ENCODE data around the gene NXT2. TPM values are rescaled to one million over a fixed set of nuclear protein-coding genes. Genes with fewer than 3 reads are reported as not detected.

NXT2 gene
- total RNA-seq, 1 experiment from 2014 or later: 20.3 TPM

DNA sequence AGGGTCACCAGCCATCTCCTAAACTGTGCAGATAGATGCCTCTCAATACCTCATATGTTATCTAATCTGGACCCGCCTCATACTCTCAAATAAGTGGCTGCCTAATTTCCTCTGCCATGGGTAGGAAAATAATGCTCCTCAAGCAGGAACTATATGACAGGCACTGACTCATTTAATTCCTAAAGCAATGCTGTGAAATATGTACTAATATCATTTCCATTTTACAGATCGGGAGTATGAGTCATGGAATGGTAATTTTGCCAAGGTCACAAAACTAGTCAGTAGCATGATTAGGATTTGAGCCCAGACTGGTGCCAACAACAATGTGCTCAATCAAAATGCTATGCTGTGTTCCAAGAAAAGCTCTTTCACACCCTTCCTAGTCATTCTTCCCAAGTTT lies 3.0 kb upstream of the NXT2 start:
- Histone ChIP-seq H4K8ac (replicated peaks; ENCODE audit: insufficient read length, low read depth, low read length) (no peak overlapping the region), H3K18ac (ENCODE audit: insufficient read length, low read depth, low read length) (no peak overlapping the region), H3K9me3 (ENCODE audit: control insufficient read depth, low read depth, low read length) (no peaks in the 10 kb centered on the region), H2BK15ac (ENCODE audit: low read depth, low read length) (no peak overlapping the region), H3K23me2 (ENCODE audit: insufficient read length, low read depth, low read length, poor library complexity, severe bottlenecking) (peaks cover 4% of the 10 kb centered on the region), H3K79me1 (ENCODE audit: insufficient read depth, low read depth, low read length, poor library complexity, severe bottlenecking) (no peaks in the 10 kb centered on the region), H3K14ac (ENCODE audit: insufficient read depth, low read length) (no peak overlapping the region), H4K20me1 (ENCODE audit: control insufficient read depth, insufficient read depth, insufficient read length) (no peaks in the 10 kb centered on the region), H2BK12ac (ENCODE audit: insufficient read length, low read depth, low read length) (no peak overlapping the region), H4K5ac (ENCODE audit: insufficient read length, low read depth, low read length) (no peak overlapping the region), H2AFZ (ENCODE audit: low read length) (no peak overlapping the region), H3T11ph (ENCODE audit: low read length) (no peak overlapping the region), H2AK5ac (ENCODE audit: insufficient read length, low read length) (no peak overlapping the region), H3K27ac (ENCODE audit: insufficient read length, low read depth, low read length) (no peak overlapping the region), H3K56ac (ENCODE audit: insufficient read length, low read depth, low read length) (no peak overlapping the region), H3K4me1 (ENCODE audit: insufficient read depth, low read length) (no peaks in the 10 kb centered on the region), H2BK5ac (ENCODE audit: insufficient read length, low read length) (no peak overlapping the region), H2BK20ac (ENCODE audit: low read depth, low read length, poor library complexity, severe bottlenecking) (no peak overlapping the region), H4K91ac (ENCODE audit: insufficient read length, low read depth, low read length) (no peak overlapping the region), H3K4ac (ENCODE audit: low read depth, low read length) (no peak overlapping the region), H3K4me2 (ENCODE audit: insufficient read depth, insufficient read length, low read length) (no peak overlapping the region), H3K79me2 (ENCODE audit: insufficient read depth, low read length) (no peaks in the 10 kb centered on the region), H3K23ac (ENCODE audit: insufficient read length, low read depth, low read length) (no peak overlapping the region), H3K27me3 (ENCODE audit: insufficient read depth, low read length) (peaks cover 3% of the 10 kb centered on the region; the same call in 1 of the 2 replicates), H2BK120ac (ENCODE audit: low read depth, low read length, poor library complexity, severe bottlenecking) (no peak overlapping the region), H3K9ac (ENCODE audit: extremely low read depth, insufficient read length, low read length) (no peak overlapping the region)
- peaks cover 56% of the 10 kb centered on the region for H3K27me3 Mint-ChIP-seq (ENCODE audit: low read depth)
- no peaks in the 10 kb centered on the region; a peak in 1 of 7 replicates for H3K36me3 Mint-ChIP-seq (ENCODE audit: insufficient read depth in 1 of 3, low read depth in 3 of 3)
- WGBS (ENCODE audit: extremely low coverage, insufficient read length, low lambda C conversion rate): no CpG with 5 or more reads among the region's 2 CpGs
- no peak overlapping the region for H3K4me3 Mint-ChIP-seq
- H3K27ac Mint-ChIP-seq: no peak overlapping the region
- DNase-seq: no peak
- peaks cover 0 to 5% of the 10 kb centered on the region in 2 experiments; a peak in 2 of 5 replicates for H3K9me3 Mint-ChIP-seq
- H3K4me1 Mint-ChIP-seq: peaks cover 6 to 15% of the 10 kb centered on the region in 2 experiments
- TF ChIP-seq, protein P1, sequence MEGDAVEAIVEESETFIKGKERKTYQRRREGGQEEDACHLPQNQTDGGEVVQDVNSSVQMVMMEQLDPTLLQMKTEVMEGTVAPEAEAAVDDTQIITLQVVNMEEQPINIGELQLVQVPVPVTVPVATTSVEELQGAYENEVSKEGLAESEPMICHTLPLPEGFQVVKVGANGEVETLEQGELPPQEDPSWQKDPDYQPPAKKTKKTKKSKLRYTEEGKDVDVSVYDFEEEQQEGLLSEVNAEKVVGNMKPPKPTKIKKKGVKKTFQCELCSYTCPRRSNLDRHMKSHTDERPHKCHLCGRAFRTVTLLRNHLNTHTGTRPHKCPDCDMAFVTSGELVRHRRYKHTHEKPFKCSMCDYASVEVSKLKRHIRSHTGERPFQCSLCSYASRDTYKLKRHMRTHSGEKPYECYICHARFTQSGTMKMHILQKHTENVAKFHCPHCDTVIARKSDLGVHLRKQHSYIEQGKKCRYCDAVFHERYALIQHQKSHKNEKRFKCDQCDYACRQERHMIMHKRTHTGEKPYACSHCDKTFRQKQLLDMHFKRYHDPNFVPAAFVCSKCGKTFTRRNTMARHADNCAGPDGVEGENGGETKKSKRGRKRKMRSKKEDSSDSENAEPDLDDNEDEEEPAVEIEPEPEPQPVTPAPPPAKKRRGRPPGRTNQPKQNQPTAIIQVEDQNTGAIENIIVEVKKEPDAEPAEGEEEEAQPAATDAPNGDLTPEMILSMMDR (conservative IDR thresholded peaks at IDR 0.05): no peak

All from H9 (cell line).